ENCODE data around the gene VEZF1. TPM values are rescaled to one million over a fixed set of nuclear protein-coding genes. Genes with fewer than 3 reads are reported as not detected.

VEZF1 gene
- total and polyA plus RNA-seq, 2 of the 4 experiments (the other 2 are of a cell fraction): 21.1 to 42.1 TPM

GRCh38 chr17:57954397-57955182 lies 33.5 kb downstream of the VEZF1 start:
- Histone ChIP-seq H2AFZ (replicated peaks; ENCODE audit: low read length, poor library complexity) (peak overlapping the region; percentile 92), H3K4me1 (ENCODE audit: control insufficient read depth, insufficient read depth, low read length) (peaks cover 29% of the 10 kb centered on the region), H3K23ac (ENCODE audit: low read depth, low read length) (peak overlapping the region; percentile 92), H3K4ac (ENCODE audit: low read depth, low read length) (peak overlapping the region; percentile 92), H2AK9ac (replicated peaks; ENCODE audit: low read depth, low read length, poor library complexity) (peak overlapping the region; percentile 70), H2BK15ac (ENCODE audit: low read depth, low read length) (peak overlapping the region; percentile 86), H3K79me1 (ENCODE audit: low read depth in 1 of 2, low read length in 2 of 2) (peaks cover 22 to 50% of the 10 kb centered on the region in 2 experiments), H3K14ac (replicated peaks; ENCODE audit: low read depth, low read length) (peak overlapping the region; percentile 96), H3K9me1 (ENCODE audit: insufficient read depth, low read length) (peaks cover 23% of the 10 kb centered on the region), H2AK5ac (ENCODE audit: low read depth, low read length) (0 out of 2 replicates have a peak overlapping the region, but pooled peaks have one; percentile 85), H3K4me3 (ENCODE audit: insufficient read depth, low read depth, low read length) (peak overlapping the region; percentile 93), H3K18ac (ENCODE audit: low read depth, low read length) (peak overlapping the region; percentile 40; the same call in 1 of the 2 replicates), H2BK20ac (ENCODE audit: low read depth, low read length) (no peak overlapping the region; the same call in 1 of the 2 replicates), H4K20me1 (ENCODE audit: insufficient read depth, low read length) (no peaks in the 10 kb centered on the region), H4K91ac (ENCODE audit: insufficient read depth, low read depth, low read length) (peak overlapping the region; percentile 94), H3K36me3 (ENCODE audit: control insufficient read depth, insufficient read depth, low read length) (no peaks in the 10 kb centered on the region), H4K8ac (ENCODE audit: low read depth in 2 of 2, low read length in 2 of 2) (peak overlapping the region; percentile 82 to 83), H3K9me3 (ENCODE audit: control insufficient read depth, insufficient read depth, low read length) (no peaks in the 10 kb centered on the region), H3K4me2 (ENCODE audit: low read depth, low read length) (peak overlapping the region; percentile 87), H2BK5ac (ENCODE audit: low read depth, low read length, poor library complexity, severe bottlenecking) (peak overlapping the region; percentile 89), H3K56ac (ENCODE audit: extremely low read depth, insufficient read depth, low read length) (peak overlapping the region; percentile 97), H4K5ac (ENCODE audit: low read depth, low read length) (peak overlapping the region; percentile 48), H3K9ac (ENCODE audit: low read depth, low read length) (peak overlapping the region; percentile 66), H2BK120ac (ENCODE audit: low read depth, low read length) (peak overlapping the region; percentile 84), H3K27me3 (ENCODE audit: control insufficient read depth, insufficient read depth, low read length) (no peaks in the 10 kb centered on the region), H3K27ac (ENCODE audit: insufficient read depth, low read length) (peak overlapping the region; percentile 79)
- ChIA-PET CTCF (interaction anchor here (0.5 to 1.6 kb wide), 6 partner anchors 20 to 98 kb away, joined by 3 to 5 read pairs (median 3); no protein-coding TSS in a partner anchor), POLR2A (ENCODE audit: unreplicated experiment) (interaction anchor here (0.6 to 2.5 kb wide), 6 partner anchors 31 to 98 kb away, joined by 3 to 15 read pairs (median 3); partner anchors contain the start of gene SRSF1)
- in situ Hi-C loops (cut with MboI; ENCODE audit: low sequenced_read_pairs) (no loop called here), dilution Hi-C loops (cut with HindIII; ENCODE audit: low sequenced_read_pairs, unreplicated experiment) (no loop called here), intact Hi-C loops (cut with micrococcal nuclease) (loop anchor here (2.0 kb wide), 1 partner anchor 80 kb away; no protein-coding TSS in a partner anchor)
- TF ChIP-seq BHLHE40 (IDR thresholded peaks at IDR 0.05; ENCODE audit: low read depth, low read length) (no peak), MAZ (IDR thresholded peaks at IDR 0.05; ENCODE audit: borderline replicate concordance, low read depth, low read length) (peak; percentile 60; the same call in 1 of the 2 replicates), MXI1 (IDR thresholded peaks at IDR 0.05; ENCODE audit: borderline replicate concordance, low read depth, low read length) (0 out of 2 replicates have a peak, but pooled peaks have one; percentile 42)
- 1% methylated on average over 47 of the region's 85 CpGs; no CpG with 5 or more reads in 1 of the 2 experiments for WGBS, 2 experiments (ENCODE audit: extremely low coverage in 2 of 2, insufficient read length in 1 of 2)
- ATAC-seq (ENCODE audit: low read depth) (peak; percentile 64), DNase-seq (peak; percentile 46)
- BruUV-seq (replicated peaks): no TSS peak
